Endodermal cell (in vitro differentiated cells): Measurements from ENCODE around the gene CHAF1A. TPM values are rescaled to one million over a fixed set of nuclear protein-coding genes. Genes with fewer than 3 reads are reported as not detected.

ENCODE experiments used
- DNase-seq: peaks from one replicate; pipeline ENCODE4 v3.0.0-alpha.2; 2017
- H3K27ac ChIP-seq: 2 replicates; pipeline ENCODE4 v1.5.1; 2013; ENCODE audit warnings: mild to moderate bottlenecking, low read depth, low read length, moderate library complexity
- H3K27me3 ChIP-seq: 2 replicates; pipeline ENCODE4 v1.6.1; 2013; ENCODE audit warnings: mild to moderate bottlenecking, low read length, moderate library complexity; ENCODE audit not compliant: insufficient read depth, control insufficient read depth, poor library complexity, severe bottlenecking
- H3K36me3 ChIP-seq: 2 replicates; pipeline ENCODE4 v1.7.0; 2013; ENCODE audit warnings: mild to moderate bottlenecking, low read length, moderate library complexity; ENCODE audit not compliant: control insufficient read depth, insufficient read depth
- H3K4me1 ChIP-seq: one replicate; pipeline ENCODE4 v1.7.0; 2013; ENCODE audit warnings: low read length; ENCODE audit not compliant: control insufficient read depth, insufficient read depth
- H3K4me3 ChIP-seq: 2 replicates; pipeline ENCODE4 v1.5.1; 2013; ENCODE audit warnings: mild to moderate bottlenecking, low read length, moderate library complexity
- H3K9ac ChIP-seq: 2 replicates; pipeline ENCODE4 v1.6.1; 2013; ENCODE audit warnings: mild to moderate bottlenecking, low read length, moderate library complexity; ENCODE audit not compliant: poor library complexity, severe bottlenecking; ENCODE audit errors: extremely low read depth
- H3K9me3 ChIP-seq: 2 replicates; pipeline ENCODE4 v1.6.1; 2013; ENCODE audit warnings: mild to moderate bottlenecking, low read length, moderate library complexity; ENCODE audit not compliant: control insufficient read depth
- H3K27ac Mint-ChIP-seq: 2 replicates; pipeline ENCODE4 v1.8.0; 2020; ENCODE audit warnings: mixed read lengths
- H3K27me3 Mint-ChIP-seq: 2 replicates; pipeline ENCODE4 v1.8.0; 2021; ENCODE audit warnings: mild to moderate bottlenecking, mixed read lengths; ENCODE audit not compliant: insufficient read depth
- H3K36me3 Mint-ChIP-seq: 2 replicates; pipeline ENCODE4 v1.8.0; 2020; ENCODE audit warnings: low read depth, mixed read lengths
- H3K4me1 Mint-ChIP-seq: 2 replicates; pipeline ENCODE4 v1.8.0; 2020; ENCODE audit warnings: mixed read lengths
- H3K4me3 Mint-ChIP-seq: 2 replicates; pipeline ENCODE4 v1.8.0; 2020; ENCODE audit warnings: mild to moderate bottlenecking, moderate library complexity, mixed read lengths
- H3K9me3 Mint-ChIP-seq: 2 replicates; pipeline ENCODE4 v1.8.0; 2020; ENCODE audit warnings: mild to moderate bottlenecking, mixed read lengths
- WGBS, 2 experiments: methylation state at CpG; one replicate each; pipeline versions ENCODE4 v1.1.5 to v1.1.7; 2013; ENCODE audit warnings: missing lambda C conversion rate in 2 of 2, mixed read lengths in 1 of 2; ENCODE audit not compliant: insufficient coverage in 1 of 2, insufficient read length in 1 of 2; 5-methylcytosine and 5-hydroxymethylcytosine counted together
- total RNA-seq, 2 donors: library from RNA; stranded (reverse); fragmentation: NEBNext Ultra II Directional in 1 of 2; extraction: Animal tissue kit (Norgen Biotek cat#: 25700) in 1 of 2; gene quantifications; 2 replicates in 1 of 2; 3 replicates in 1 of 2; pipeline ENCODE4 v1.2.1, GENCODE V29; 2021
- TF ChIP-seq, protein P1 (sequence below): fragments of 200-600 bp; sonication (generic); conservative IDR thresholded peaks from 2 replicates; pipeline ENCODE4 v1.5.0; 2021; ENCODE audit warnings: antibody characterized with exemption, mild to moderate bottlenecking

Gene CHAF1A
- total RNA-seq, 2 donors from 2014 or later: 70.7 to 76.9 TPM

DNA sequence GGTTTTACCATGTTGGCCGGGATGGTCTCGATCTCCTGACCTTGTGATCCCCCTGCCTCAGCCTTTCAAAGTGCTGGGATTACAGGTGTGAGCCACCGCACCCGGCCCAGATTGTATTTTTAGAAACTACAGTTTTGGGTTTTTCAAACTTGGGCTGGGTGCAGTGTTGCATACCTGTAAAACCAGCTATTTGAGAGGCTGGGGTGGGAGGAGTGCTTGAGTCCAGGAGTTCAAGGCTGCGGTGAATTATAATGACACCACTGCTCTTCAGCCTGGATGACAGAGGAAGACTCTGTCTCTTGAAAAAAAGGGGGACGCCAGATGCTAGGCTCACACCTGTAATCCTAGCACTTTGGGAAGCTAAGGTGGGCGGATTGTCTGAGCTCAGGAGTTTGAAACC, 4.2 kb downstream of the CHAF1A start:
- peak overlapping the region; percentile 26 for H3K27ac Mint-ChIP-seq

DNA sequence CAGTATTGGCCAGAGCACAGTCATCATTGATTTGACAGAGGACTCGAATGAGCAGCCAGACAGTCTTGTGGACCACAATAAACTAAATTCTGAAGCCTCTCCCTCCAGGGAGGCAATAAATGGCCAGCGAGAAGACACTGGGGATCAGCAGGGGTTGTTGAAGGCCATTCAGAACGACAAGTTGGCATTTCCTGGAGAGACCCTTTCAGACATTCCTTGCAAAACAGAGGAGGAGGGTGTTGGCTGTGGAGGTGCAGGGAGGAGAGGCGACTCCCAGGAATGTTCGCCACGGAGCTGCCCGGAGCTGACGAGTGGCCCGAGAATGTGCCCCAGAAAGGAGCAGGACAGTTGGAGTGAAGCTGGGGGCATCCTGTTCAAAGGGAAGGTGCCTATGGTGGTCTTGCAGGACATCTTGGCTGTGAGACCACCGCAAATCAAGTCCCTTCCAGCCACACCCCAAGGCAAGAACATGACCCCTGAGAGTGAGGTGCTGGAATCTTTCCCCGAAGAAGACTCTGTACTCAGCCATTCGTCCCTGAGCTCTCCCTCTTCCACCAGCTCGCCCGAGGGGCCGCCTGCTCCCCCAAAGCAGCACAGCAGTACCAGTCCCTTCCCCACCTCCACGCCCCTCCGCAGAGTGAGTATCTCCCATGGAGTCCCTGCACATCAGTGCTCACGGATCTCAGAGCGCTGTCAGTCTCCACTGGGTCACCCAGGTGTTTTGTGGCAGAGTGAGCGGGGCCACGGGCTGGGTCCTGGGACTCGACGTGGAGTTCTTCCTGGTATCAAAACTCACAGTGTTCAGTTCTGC, 6.9 kb downstream of the CHAF1A start:
- Mint-ChIP-seq H3K9me3 (peaks cover 7% of the 10 kb centered on the region), H3K36me3 (peaks cover 65% of the 10 kb centered on the region), H3K27ac (peak overlapping the region; percentile 94), H3K4me1 (peaks cover 23% of the 10 kb centered on the region), H3K27me3 (no peaks in the 10 kb centered on the region), H3K4me3 (peak overlapping the region; percentile 17)
- Histone ChIP-seq H3K9me3 (no peaks in the 10 kb centered on the region), H3K9ac (no peak overlapping the region), H3K4me1 (no peaks in the 10 kb centered on the region), H3K27ac (peak overlapping the region; percentile 74), H3K27me3 (no peaks in the 10 kb centered on the region), H3K36me3 (peaks cover 69% of the 10 kb centered on the region), H3K4me3 (no peak overlapping the region)
- TF ChIP-seq, protein P1, sequence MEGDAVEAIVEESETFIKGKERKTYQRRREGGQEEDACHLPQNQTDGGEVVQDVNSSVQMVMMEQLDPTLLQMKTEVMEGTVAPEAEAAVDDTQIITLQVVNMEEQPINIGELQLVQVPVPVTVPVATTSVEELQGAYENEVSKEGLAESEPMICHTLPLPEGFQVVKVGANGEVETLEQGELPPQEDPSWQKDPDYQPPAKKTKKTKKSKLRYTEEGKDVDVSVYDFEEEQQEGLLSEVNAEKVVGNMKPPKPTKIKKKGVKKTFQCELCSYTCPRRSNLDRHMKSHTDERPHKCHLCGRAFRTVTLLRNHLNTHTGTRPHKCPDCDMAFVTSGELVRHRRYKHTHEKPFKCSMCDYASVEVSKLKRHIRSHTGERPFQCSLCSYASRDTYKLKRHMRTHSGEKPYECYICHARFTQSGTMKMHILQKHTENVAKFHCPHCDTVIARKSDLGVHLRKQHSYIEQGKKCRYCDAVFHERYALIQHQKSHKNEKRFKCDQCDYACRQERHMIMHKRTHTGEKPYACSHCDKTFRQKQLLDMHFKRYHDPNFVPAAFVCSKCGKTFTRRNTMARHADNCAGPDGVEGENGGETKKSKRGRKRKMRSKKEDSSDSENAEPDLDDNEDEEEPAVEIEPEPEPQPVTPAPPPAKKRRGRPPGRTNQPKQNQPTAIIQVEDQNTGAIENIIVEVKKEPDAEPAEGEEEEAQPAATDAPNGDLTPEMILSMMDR: no peak
- DNase-seq: peak; percentile 93
- 74 to 80% methylated on average over 20 to 23 of the region's 23 CpGs for WGBS, 2 experiments

More for the DNA sequence above, 4.2 kb downstream of the CHAF1A start:
- no peaks in the 10 kb centered on the region for H3K27me3 ChIP-seq
- TF ChIP-seq, protein P1: no peak
- H3K4me3 ChIP-seq: no peak overlapping the region
- H3K4me1 Mint-ChIP-seq: peaks cover 32% of the 10 kb centered on the region
- H3K9me3 Mint-ChIP-seq: no peaks in the 10 kb centered on the region
- H3K27me3 Mint-ChIP-seq: no peaks in the 10 kb centered on the region
- no peak overlapping the region for H3K27ac ChIP-seq
- 91 to 94% methylated on average over 3 to 7 of the region's 7 CpGs for WGBS, 2 experiments
- H3K36me3 ChIP-seq: peaks cover 43% of the 10 kb centered on the region
- DNase-seq: peak; percentile 44
- H3K4me1 ChIP-seq: no peaks in the 10 kb centered on the region
- no peaks in the 10 kb centered on the region for H3K9me3 ChIP-seq
- no peak overlapping the region for H3K9ac ChIP-seq
- H3K4me3 Mint-ChIP-seq: no peak overlapping the region
- peaks cover 44% of the 10 kb centered on the region for H3K36me3 Mint-ChIP-seq

GRCh38 chr19:4413588-4413987, 11.1 kb downstream of the CHAF1A start:
- no peak for DNase-seq
- Mint-ChIP-seq H3K4me3 (no peak overlapping the region), H3K4me1 (peaks cover 36% of the 10 kb centered on the region), H3K27me3 (no peaks in the 10 kb centered on the region), H3K27ac (peak overlapping the region; percentile 34), H3K36me3 (peaks cover 59% of the 10 kb centered on the region), H3K9me3 (peaks cover 7% of the 10 kb centered on the region)
- WGBS, 2 experiments: 60 to 94% methylated on average over 1 to 3 of the region's 3 CpGs
- Histone ChIP-seq H3K36me3 (peaks cover 74% of the 10 kb centered on the region), H3K4me3 (no peak overlapping the region), H3K27me3 (no peaks in the 10 kb centered on the region), H3K4me1 (peaks cover 10% of the 10 kb centered on the region), H3K27ac (no peak overlapping the region), H3K9ac (no peak overlapping the region), H3K9me3 (no peaks in the 10 kb centered on the region)
- TF ChIP-seq, protein P1: no peak
